Gastrocnemius medialis (tissue), 4 donors: ENCODE measurements around the gene ERBB2.

Experiments
- POLR2A ChIP-seq, 2 donors: fragments of 450-650 bp; IDR thresholded peaks; one replicate each; pipeline ENCODE4 v1.6.1; 2017; ENCODE audit warnings: antibody characterized with exemption in 2 of 2, mild to moderate bottlenecking in 2 of 2, moderate library complexity in 2 of 2
- TF ChIP-seq, protein P1 (sequence below), 5 experiments: fragments of 450-650 bp in 3 of 5; fragments of 200-600 bp in 2 of 5; sonication (generic) in 2 of 5; IDR thresholded peaks in 4 of 5; conservative IDR thresholded peaks in 1 of 5; 1 replicate in 4 of 5; 2 replicates in 1 of 5; pipeline ENCODE4 v1.5.1; 2016 to 2019; ENCODE audit warnings: antibody characterized with exemption in 5 of 5, mild to moderate bottlenecking in 3 of 5, moderate library complexity in 3 of 5

DNA sequence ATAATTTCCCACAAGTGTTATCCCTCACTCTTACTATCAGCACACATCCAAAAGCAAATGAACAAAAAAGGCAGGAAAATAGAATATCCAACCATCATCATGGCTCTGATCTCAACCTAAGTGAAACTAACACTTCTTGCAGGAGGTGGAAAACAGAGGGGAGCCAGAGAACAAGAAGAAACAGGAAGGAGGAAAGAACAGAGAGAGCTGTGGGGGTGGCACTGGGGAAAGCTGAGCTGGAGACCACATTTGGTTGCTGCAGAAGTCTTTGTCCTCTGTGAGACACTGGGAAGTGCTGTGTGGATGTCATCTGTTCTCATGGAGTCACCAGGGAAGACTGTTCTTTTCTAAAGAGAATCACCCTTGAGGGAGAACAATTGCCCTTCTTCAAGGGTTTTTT lies 72.6 kb downstream of the ERBB2 start:
- TF ChIP-seq, protein P1, sequence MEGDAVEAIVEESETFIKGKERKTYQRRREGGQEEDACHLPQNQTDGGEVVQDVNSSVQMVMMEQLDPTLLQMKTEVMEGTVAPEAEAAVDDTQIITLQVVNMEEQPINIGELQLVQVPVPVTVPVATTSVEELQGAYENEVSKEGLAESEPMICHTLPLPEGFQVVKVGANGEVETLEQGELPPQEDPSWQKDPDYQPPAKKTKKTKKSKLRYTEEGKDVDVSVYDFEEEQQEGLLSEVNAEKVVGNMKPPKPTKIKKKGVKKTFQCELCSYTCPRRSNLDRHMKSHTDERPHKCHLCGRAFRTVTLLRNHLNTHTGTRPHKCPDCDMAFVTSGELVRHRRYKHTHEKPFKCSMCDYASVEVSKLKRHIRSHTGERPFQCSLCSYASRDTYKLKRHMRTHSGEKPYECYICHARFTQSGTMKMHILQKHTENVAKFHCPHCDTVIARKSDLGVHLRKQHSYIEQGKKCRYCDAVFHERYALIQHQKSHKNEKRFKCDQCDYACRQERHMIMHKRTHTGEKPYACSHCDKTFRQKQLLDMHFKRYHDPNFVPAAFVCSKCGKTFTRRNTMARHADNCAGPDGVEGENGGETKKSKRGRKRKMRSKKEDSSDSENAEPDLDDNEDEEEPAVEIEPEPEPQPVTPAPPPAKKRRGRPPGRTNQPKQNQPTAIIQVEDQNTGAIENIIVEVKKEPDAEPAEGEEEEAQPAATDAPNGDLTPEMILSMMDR (IDR thresholded peaks at IDR 0.05 in 4 of 5, conservative IDR thresholded peaks at IDR 0.05 in 1 of 5): no peak
- TF ChIP-seq POLR2A (IDR thresholded peaks at IDR 0.05): no peak
